Stimulated activated CD8-positive, alpha-beta memory T cell treated with anti-CD3 and anti-CD28 coated beads, Interleukin-4, amount 100 ng/mL, for 48 hours (primary cell): ENCODE results near the gene ZNF333.

Experiments
- DNase-seq: peaks from one replicate; pipeline ENCODE4 v3.0.0-alpha.2; 2020

The ZNF333 gene

DNA sequence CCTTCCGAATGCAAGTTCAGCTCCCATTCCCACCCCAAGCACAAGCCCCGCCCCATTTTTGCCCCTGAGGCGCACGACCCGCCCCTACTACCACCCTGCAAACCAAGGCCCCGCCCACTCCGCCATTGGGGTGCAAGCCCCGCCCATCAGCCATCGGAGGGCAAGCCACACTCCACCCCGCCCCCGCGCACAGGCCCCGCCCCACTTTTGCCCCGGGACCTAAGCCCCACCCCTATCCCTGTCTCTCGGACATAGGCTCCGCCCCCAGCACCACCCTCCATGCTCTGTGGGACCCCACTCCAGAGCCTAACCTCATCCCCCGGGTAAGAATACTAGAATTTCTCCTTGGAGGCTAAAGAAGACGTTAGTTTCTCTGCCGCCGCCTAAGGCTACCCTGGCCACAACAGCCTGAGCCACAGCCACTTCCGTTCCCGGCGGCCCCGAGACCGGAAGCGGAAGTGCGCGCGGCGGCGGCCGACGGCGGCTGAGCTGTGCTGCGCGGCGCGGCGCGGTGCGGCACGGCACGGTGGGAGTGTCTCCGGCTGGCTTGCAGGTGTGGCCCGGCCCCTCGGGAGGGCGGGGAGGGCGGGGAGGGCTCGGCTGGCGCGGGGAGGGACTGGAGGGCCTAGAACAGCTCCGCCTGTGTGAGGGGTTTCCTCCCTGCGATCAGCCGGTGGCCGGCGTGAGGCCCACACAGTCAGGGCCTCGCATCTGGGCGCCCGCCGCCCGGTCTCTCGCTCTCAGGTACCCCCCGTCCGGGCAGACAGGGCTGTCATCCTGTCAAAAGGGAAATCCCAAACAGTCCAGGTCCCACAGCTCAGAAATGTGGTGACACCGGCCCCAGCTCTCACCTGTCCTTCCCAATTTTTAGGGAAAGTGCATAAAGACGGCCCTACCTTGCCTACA, at the start of gene ZNF333:
Gene ZNF333, plus strand, starts transcription at position 451 of the 906 bp plus-strand sequence. CDS start 3,444 bp downstream, outside the sequence.
- peak; percentile 100 for DNase-seq

- no peak for DNase-seq
Measured at GRCh38 chr19:14648506-14648905, 41.3 kb upstream of the ZNF333 start.

- no peak for DNase-seq
Measured at GRCh38 chr19:14649020-14649419, 40.8 kb upstream of the ZNF333 start.

DNA sequence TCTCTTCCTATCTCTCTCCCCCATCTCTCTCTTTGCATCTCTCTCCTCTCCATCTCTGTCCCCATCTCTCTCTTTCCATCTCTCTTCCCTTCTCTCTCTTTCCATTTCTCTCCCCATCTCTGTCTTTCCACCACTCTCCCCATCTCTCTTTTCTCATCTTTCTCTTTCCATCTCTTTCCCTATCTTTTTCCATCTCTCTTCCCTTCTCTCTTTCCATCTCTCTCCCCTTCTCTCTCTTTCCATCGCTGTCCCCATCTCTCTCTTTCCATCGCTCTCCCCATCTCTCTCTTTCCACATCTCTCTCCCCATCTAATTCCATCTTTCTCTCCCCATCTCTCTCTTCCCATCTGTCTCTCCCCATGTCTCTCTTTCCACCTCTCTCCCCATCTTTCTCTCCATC, 39.7 kb upstream of the ZNF333 start:
- DNase-seq = no peak

DNA sequence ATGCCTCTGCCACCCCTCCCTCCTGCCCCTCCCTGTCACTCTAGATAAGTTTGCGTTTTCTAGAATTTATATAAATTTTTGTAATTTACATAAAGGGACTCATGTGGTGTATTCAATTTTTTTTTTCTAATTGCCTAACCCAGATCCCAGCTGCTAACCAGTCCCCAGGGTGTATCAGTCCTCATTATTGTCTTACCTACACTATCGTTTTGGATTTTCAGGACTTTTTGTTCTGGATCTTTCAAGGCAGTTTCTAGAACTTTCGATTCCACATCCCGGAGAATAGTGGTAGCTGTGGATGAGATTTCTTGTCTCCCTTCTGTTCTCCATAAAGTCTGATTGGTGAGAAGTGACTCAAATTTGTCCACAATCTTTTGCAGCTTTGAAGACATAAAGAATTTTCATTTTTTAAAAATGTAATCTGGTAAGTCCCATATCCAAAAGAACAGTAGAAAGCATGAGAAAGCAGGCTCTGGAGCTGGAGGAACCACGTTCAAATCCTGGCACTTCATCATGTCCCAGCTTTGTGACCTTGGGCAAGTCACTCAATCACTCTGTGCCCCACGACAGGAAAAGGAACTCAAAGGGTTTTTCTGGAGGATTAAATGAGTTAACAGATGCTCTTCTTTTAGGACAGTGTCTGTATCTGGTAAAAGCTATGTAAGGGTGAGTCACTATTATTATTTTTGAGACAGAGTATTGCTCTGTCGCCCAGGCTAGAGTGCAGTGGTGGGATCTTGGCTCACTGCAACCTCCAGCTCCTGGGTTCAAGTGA, 34.9 kb upstream of the ZNF333 start:
- DNase-seq = no peak

DNA sequence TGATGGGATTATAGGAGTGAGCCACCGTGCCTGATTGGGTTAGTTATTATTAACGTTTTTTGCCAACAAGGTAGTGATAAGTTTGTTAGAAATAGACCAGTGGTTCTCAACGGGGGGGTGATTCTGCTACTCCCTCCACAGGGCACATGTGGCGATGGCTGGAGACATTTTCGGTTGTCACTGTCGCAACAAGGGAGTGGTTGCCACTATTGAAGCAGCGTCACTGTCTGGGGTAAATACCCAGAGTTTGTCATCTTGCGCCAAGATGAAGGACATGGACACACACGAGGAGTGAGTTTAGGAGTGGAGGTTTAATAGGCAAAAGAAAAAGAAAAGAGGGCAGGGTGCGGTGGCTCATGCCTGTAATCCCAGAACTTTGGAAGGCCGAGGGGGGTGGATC, 34.1 kb upstream of the ZNF333 start:
- no peak for DNase-seq

DNA sequence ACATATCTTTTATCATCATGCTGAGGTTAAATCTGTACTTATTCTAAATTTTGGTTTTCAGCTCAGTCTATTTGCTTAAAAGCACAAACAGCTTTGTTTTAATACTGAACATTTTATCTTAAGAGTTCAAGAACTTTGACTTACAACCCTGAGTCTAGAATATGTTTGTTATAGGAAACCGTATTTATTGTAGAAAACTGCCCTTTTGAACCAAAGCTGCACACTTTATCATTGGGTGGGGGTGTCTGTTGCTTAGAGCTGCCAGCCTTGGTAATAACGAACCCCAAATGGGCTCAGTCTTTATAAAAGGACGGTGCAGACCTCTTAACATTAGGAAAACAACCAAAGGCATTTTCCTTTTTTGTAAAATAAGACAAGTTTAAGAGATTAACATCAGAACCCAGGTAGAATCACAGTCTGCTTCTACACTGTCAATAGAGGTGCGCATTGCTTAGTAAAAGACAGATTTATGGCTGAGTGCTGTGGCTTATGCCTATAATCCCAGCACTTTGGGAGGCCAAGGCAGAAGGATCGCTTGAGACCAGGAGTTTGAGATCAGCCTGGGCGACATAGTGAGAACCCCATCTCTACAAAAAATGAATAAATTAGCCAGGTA, 29.9 kb upstream of the ZNF333 start:
- no peak for DNase-seq

- no peak for DNase-seq
Measured at GRCh38 chr19:14661372-14661924, 28.4 kb upstream of the ZNF333 start.

DNA sequence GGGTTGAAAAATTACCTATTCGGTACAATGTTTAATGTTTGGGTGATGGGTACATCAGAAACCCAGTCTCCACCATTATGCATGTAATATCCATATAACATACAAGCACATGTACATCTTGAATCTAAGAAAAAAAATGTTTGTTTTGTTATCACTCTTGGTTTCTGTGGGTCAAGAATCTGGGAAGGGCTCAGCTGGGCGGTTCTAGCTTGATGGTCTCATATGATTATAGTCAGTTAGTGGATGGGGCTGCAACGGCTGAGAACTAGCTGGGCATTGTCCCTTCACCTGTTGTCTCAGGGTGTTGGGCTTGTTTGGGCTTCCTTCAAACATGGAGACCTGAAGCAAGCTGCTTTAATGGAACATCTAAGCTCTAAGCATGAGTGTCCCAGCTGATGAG, 19.9 kb upstream of the ZNF333 start:
- DNase-seq = no peak

DNA sequence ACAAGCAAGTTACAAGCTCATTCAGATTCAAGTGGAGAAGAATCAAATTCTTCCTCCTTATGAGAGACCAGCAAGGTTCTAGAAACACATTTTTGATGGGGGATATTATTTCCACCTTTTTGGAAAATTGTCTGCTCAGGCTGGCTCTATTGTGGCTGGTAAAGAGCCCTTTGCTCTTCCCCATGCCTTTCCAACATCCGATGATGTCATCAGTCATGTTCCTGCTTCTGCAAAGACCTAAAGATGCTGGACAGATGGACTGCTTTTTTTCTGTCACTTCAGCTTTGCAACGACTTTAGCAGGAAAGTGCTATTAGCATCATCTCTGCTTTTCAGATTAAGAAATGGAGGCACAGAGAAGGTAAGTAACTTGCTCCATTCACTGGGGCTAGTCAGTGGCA, 19.4 kb upstream of the ZNF333 start:
- no peak for DNase-seq

DNA sequence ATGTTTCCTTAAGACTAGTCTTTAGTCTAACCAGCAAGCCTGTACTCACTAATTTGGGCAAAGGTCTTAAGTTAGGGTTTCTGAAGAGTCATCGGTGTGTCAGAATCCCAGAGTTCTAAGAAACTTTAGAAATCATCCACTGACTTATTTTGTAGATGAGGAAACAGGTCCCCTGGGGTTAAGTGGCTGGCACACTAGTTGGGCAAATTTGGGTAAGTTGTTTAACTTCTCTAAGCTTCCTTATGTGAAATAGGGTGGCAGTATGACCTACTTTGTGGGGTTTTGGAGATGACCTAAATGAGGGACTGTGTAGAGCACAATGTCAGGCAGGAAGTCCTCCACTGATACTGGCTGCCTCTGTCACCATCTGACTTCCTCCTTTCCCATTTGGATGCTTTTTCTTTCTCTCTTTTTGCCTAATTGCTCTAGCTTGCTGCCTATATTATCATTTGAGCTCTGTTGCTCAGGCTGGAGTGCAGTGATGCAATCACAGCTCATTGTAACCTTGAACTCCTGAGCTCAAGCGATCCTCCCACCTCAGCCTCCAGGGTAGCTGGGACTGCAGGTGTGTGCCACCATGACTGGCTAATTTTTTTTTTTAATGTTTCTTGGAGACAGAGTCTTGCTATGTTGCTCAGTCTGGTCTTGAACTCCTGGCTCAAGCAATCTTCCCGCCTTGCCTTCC, 17.5 kb upstream of the ZNF333 start:
- DNase-seq = no peak

- no peak for DNase-seq
Measured at GRCh38 chr19:14673088-14673487, 16.8 kb upstream of the ZNF333 start.

GRCh38 chr19:14674764-14675163, 15.1 kb upstream of the ZNF333 start, which contains the start of gene ADGRE3:
TSS of gene ADGRE3 (minus strand) at chr19:14674844. CDS start at chr19:14674770, 74 bp downstream.
- no peak for DNase-seq

DNA sequence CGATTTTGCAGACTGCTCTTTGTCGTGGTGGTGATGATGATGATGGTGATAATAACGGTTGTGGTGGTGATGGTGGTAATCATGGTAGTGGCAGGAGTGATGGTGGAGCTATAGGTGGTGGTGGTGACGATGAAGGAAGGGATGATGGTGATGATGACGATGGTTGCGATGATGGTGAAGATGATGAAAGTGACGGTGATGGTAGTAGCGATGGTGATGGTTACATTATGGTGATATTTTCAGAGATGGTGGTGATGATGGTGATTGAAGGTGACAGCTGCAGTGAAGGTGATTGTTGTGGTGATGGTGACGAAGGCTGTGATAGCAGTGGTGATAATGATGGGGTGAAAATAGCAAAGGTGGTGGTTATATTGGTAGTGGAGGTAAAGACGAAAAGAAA, 13.1 kb upstream of the ZNF333 start:
- no peak for DNase-seq

- DNase-seq = no peak
Measured at GRCh38 chr19:14677464-14677863, 12.4 kb upstream of the ZNF333 start.

GRCh38 chr19:14678199-14678598, 11.6 kb upstream of the ZNF333 start:
- no peak for DNase-seq

GRCh38 chr19:14682084-14682483, 7.8 kb upstream of the ZNF333 start:
- no peak for DNase-seq

DNA sequence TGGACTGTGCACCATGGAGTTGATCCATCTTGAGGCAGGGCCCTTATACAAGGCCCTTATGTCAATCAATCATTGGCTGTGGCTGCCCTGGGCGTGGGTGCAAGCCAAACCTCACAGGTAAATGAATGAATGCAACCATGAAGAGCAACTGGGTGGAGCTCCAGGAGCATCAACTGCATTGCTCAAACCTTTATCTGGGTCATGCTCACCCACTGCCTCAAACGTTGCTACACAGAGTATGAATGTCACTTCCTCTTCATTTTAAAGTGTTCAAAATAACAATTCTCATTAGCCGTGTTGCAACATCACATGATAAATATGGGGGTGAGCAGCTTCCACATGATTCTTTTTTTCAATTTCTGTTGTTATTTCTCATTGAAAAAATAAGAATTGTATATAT, 6.4 kb upstream of the ZNF333 start:
- no peak for DNase-seq

DNA sequence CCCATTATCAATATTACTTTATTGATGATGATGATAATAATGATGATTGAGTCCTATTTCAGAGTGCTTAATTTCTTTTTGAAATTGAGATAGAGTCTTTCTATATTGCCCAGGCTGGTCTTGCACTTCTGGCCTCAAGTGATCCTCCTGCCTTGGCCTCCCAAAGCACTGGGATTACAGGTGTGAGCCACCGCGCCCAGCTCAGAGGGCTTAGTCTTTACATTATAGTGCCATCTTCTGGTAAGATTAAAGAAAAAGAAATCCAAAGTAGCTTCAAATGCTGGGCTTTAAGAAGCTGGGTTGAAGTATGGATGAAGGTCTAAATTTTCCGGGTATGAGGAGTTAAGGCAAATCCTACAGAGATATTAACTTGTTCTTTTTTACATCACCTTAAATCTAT, 3.4 kb upstream of the ZNF333 start:
- peak; percentile 53 for DNase-seq

DNA sequence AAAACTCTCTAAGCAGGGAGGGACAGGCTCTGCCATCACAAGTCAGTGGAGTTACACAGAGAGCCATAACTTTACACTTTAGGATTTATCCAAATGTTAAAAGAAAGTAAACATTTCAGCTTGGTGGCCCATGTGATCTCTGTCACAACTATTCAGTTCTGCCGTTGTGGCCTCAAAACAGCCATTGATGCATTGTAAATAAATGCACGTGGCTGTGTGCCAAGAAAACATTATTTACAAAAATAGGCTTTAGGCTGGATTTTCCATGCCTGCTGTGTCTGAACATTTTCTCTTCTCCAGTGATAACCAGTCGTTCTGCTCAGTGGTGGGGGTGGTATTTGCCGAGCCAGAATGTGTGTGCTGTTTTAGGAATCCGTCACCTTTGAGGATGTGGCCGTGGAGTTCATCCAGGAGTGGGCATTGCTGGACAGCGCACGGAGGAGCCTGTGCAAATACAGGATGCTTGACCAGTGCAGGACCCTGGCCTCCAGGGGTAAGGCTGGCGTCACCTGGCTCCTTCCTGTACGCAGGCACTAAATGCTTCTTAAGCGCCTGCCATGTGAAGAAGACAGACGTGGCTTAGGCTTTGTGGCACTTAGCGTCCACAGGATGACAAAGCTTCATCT, 4.9 kb downstream of the ZNF333 start:
- no peak for DNase-seq

DNA sequence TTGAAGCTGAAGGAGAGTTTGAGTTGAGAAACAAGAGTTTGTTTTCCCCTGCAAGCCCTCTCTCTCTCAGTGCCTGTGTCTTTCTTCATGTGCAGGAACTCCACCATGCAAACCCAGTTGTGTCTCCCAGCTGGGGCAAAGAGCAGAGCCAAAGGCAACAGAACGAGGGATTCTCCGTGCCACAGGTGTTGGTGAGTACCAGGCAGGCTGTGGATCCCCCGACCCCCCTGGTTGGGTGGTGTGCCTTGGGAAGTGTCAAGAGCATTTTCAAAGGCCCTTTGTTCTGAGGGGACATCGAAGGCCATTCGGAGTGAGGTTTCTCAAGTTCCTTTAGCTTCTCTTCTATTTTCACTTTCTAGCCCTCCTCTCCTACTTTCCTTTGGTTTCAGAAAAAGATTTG, 5.6 kb downstream of the ZNF333 start:
- no peak for DNase-seq

- no peak for DNase-seq
Measured at GRCh38 chr19:14699641-14700040, 9.8 kb downstream of the ZNF333 start.
